Tibial nerve (tissue), 3 donors: ENCODE data around the gene KPNA2.

ENCODE experiments used
- CTCF ChIP-seq, 5 experiments: fragments of 200-600 bp in 3 of 5; fragments of 450-650 bp in 2 of 5; sonication (generic) in 3 of 5; IDR thresholded peaks; one replicate each; pipeline ENCODE4 v1.5.1; 2016 to 2019; ENCODE audit warnings: antibody characterized with exemption in 5 of 5, mild to moderate bottlenecking in 3 of 5, moderate library complexity in 2 of 5
- POLR2A ChIP-seq, 2 donors: fragments of 450-650 bp; IDR thresholded peaks; one replicate each; pipeline ENCODE4 v1.6.1; 2017; ENCODE audit warnings: antibody characterized with exemption in 2 of 2, mild to moderate bottlenecking in 2 of 2, moderate library complexity in 2 of 2

GRCh38 chr17:68035131-68035522, 408 bp upstream of the KPNA2 start:
- TF ChIP-seq CTCF (IDR thresholded peaks at IDR 0.05) (no peak), POLR2A (IDR thresholded peaks at IDR 0.05) (no peak)
